ENCODE data around the gene GGTA1. TPM values are rescaled to one million over a fixed set of nuclear protein-coding genes. Genes with fewer than 3 reads are reported as not detected.

The GGTA1 gene
- total and polyA plus RNA-seq, 10 donors: 11.2 to 44.9 (median 23.3) TPM

DNA sequence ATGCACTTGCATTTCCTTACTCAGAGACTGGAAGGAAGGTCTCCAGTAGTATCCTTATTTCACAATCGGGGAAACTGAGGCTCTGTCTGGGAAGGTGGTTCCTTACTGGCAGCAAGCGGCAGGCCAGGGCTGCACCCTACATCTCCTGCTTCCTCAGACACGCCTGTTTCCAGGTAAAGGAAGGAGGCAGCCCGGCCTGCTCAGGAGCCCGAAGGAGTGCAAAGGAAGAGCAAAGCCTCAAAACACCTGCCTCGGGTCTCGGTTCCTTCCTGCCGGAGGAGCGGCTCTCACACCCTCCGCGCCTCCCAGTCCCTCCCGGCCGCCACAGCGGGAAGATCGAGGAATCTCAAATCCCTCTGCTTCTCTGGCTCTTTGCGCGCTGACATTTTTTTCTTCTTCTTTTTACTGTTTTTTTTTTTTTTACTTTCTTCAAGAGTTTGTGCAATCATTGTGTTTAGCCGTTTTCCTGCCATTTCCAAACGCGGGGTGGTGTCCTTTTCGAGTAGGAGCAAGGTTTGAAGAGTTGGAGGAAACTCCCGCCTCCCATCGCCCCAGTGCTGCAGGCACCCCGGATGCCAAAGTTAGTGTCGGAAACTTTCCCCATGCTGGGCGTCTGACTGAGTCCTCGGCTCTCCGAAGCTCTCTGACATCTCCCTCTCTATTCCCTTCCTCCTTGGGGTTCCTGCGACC is 1.0 kb downstream of the GGTA1 start:
- H3K27me3 ChIP-seq (replicated peaks in 1 of 7): peaks cover 0 to 71% (median 23%) of the 10 kb centered on the region in 7 donors
- DNase-seq: peak; percentile 78
- peak overlapping the region in 7 of 8 donors; percentile 76 to 88 (median 84) for H3K27ac ChIP-seq
- 1% methylated on average over 29 of the region's 29 CpGs for WGBS, 5 donors
- TF ChIP-seq POLR2A (IDR thresholded peaks at IDR 0.05) (no peak), POLR2AphosphoS5 (IDR thresholded peaks at IDR 0.05) (no peak)
- TF ChIP-seq, protein P1, sequence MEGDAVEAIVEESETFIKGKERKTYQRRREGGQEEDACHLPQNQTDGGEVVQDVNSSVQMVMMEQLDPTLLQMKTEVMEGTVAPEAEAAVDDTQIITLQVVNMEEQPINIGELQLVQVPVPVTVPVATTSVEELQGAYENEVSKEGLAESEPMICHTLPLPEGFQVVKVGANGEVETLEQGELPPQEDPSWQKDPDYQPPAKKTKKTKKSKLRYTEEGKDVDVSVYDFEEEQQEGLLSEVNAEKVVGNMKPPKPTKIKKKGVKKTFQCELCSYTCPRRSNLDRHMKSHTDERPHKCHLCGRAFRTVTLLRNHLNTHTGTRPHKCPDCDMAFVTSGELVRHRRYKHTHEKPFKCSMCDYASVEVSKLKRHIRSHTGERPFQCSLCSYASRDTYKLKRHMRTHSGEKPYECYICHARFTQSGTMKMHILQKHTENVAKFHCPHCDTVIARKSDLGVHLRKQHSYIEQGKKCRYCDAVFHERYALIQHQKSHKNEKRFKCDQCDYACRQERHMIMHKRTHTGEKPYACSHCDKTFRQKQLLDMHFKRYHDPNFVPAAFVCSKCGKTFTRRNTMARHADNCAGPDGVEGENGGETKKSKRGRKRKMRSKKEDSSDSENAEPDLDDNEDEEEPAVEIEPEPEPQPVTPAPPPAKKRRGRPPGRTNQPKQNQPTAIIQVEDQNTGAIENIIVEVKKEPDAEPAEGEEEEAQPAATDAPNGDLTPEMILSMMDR (IDR thresholded peaks at IDR 0.05 in 8 of 11, conservative IDR thresholded peaks at IDR 0.05 in 3 of 11): peak in 2 of 11 experiments; percentile 11 to 15
- peaks cover 0 to 8% (median 2%) of the 10 kb centered on the region in 8 donors for H3K9me3 ChIP-seq
- H3K4me3 ChIP-seq: peak overlapping the region; percentile 23 to 72 (median 50)
- H3K4me1 ChIP-seq: peaks cover 21 to 49% (median 37%) of the 10 kb centered on the region in 6 donors
- H3K36me3 ChIP-seq: no peaks in the 10 kb centered on the region
- intact Hi-C loops (cut with DNase I; ENCODE audit: low total_unique reads): loop anchor here (5.0 kb wide), 1 partner anchor 36 kb away; no protein-coding TSS in a partner anchor

DNA sequence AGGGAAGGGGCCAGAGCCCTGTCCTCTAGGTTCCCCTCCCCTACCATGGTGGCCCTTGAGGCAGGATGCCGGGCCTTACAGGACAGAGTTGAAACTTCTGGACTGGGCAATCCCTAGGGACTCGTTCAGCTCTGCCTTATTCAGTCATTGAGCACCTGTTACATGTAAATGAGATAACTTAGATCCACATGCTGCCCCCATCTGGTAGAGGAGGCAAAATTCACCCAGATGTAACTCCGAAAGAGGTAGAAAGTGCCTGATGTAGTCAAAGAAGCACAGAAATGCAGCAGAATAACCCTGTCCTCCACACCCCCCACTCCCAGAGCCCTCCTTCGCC is 1.5 kb downstream of the GGTA1 start:
- Histone ChIP-seq H3K27ac (peak overlapping the region in 5 of 8 donors; percentile 83 to 88 (median 85)), H3K4me1 (peaks cover 23 to 54% (median 41%) of the 10 kb centered on the region in 6 donors), H3K9me3 (peaks cover 0 to 8% (median 2%) of the 10 kb centered on the region in 8 donors), H3K27me3 (replicated peaks in 1 of 7) (peaks cover 0 to 66% (median 23%) of the 10 kb centered on the region in 7 donors), H3K4me3 (peak overlapping the region; percentile 23 to 72 (median 50)), H3K36me3 (no peaks in the 10 kb centered on the region)
- 0 to 2% (median 1%) methylated on average over 4 of the region's 4 CpGs for WGBS, 5 donors
- intact Hi-C loops (cut with DNase I; ENCODE audit: low total_unique reads): loop anchor here (5.0 kb wide), 1 partner anchor 36 kb away; no protein-coding TSS in a partner anchor
- TF ChIP-seq, protein P1 (IDR thresholded peaks at IDR 0.05 in 8 of 11, conservative IDR thresholded peaks at IDR 0.05 in 3 of 11): peak in 10 of 11 experiments; percentile 24 to 78 (median 63)
- TF ChIP-seq POLR2A (IDR thresholded peaks at IDR 0.05): no peak
- TF ChIP-seq POLR2AphosphoS5 (IDR thresholded peaks at IDR 0.05): no peak
- no peak for DNase-seq

DNA sequence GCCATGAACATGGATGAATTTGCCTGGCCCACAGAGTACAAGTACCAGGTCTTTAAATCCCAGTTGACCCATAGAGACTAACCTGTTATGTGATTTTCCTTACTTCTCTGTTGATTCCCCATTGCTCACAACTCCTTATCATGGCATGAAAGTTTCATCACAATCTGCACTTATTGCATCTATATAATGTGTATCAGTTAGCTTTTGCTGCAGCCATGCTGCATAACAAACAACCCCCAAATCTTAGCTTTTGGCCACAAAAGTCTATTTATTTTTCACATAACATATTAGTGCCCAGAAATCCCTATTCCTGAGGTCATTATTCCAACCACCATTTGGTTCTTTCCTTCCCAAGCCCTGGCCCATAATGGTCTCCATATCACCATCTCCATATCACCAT is 3.7 kb downstream of the GGTA1 start:
- H3K4me3 ChIP-seq: no peak overlapping the region
- H3K9me3 ChIP-seq: peaks cover 0 to 8% (median 2%) of the 10 kb centered on the region in 8 donors
- no peak for DNase-seq
- intact Hi-C loops (cut with DNase I; ENCODE audit: low total_unique reads): loop anchor here (5.0 kb wide), 1 partner anchor 34 kb away; no protein-coding TSS in a partner anchor
- H3K4me1 ChIP-seq: peaks cover 26 to 61% (median 39%) of the 10 kb centered on the region in 6 donors
- H3K27ac ChIP-seq: no peak overlapping the region
- H3K36me3 ChIP-seq: no peaks in the 10 kb centered on the region
- no peak for TF ChIP-seq POLR2A (IDR thresholded peaks at IDR 0.05)
- no peak for TF ChIP-seq POLR2AphosphoS5 (IDR thresholded peaks at IDR 0.05)
- TF ChIP-seq, protein P1 (IDR thresholded peaks at IDR 0.05 in 8 of 11, conservative IDR thresholded peaks at IDR 0.05 in 3 of 11): no peak
- peaks cover 0 to 48% (median 23%) of the 10 kb centered on the region in 7 donors for H3K27me3 ChIP-seq (replicated peaks in 1 of 7)

DNA sequence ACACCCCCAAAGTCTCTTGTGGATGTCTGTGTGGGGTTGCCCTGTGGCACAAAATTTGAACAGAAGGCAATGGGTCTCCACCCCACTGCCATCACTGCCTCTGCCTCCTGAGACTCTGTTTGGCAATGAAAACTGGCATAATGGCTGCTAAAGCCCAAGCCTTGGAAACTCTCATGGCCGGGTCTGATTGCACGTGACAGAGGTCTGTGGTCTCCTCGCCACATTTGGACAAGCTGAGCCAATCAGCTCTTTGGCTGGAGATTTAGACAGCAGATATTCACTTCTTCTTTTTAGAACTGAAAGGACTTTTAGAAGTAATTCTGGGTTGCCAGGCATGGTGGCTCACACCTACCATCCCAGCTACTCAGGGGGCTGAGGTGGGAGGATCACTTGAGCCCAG is 5.5 kb downstream of the GGTA1 start:
- Histone ChIP-seq H3K36me3 (no peaks in the 10 kb centered on the region), H3K9me3 (peaks cover 0 to 8% (median 2%) of the 10 kb centered on the region in 8 donors), H3K4me1 (peaks cover 16 to 44% (median 24%) of the 10 kb centered on the region in 6 donors), H3K27ac (peak overlapping the region in 2 of 8 donors; percentile 48 to 52), H3K4me3 (no peak overlapping the region), H3K27me3 (replicated peaks in 1 of 7) (peaks cover 0 to 30% (median 10%) of the 10 kb centered on the region in 7 donors)
- TF ChIP-seq POLR2A (IDR thresholded peaks at IDR 0.05) (no peak), POLR2AphosphoS5 (IDR thresholded peaks at IDR 0.05) (no peak)
- TF ChIP-seq, protein P1 (IDR thresholded peaks at IDR 0.05 in 8 of 11, conservative IDR thresholded peaks at IDR 0.05 in 3 of 11): no peak
- no peak for DNase-seq
- 27 to 35% (median 31%) methylated on average over 3 of the region's 3 CpGs for WGBS, 5 donors
- intact Hi-C loops (cut with DNase I; ENCODE audit: low total_unique reads): no loop called here
